DMS53 (cell line): ENCODE results near the gene SUN2.

Experiments used
- DNase-seq: peaks from one replicate; lab custom pipeline; 2025; lab: John Stamatoyannopoulos, UW

Gene SUN2

DNA sequence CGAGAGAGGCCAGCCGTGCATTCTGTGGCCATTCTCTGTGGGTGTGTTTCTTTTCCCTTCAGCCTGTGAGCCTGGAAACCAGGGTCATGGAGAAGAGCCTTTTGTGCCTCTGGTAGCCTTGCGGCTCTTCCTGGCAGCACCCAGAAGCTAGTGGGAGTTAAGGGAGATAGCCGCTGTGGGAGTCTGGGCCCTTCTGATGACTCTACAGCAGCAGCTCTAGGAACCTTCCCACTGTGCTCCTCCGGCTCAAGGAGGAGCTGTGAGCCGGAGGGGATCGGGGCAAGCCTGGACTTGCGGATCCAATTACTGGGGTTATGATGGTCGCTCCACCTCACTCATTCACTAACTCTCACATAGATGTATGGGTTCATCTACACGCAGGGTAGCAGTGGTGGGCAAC, 39.5 kb downstream of the SUN2 start:
- no peak for DNase-seq

- DNase-seq = no peak
These were observed 39.9 kb downstream of the SUN2 start for GRCh38 chr22:38715852-38716251.

GRCh38 chr22:38715176-38715764, 40.5 kb downstream of the SUN2 start:
- no peak for DNase-seq

DNA sequence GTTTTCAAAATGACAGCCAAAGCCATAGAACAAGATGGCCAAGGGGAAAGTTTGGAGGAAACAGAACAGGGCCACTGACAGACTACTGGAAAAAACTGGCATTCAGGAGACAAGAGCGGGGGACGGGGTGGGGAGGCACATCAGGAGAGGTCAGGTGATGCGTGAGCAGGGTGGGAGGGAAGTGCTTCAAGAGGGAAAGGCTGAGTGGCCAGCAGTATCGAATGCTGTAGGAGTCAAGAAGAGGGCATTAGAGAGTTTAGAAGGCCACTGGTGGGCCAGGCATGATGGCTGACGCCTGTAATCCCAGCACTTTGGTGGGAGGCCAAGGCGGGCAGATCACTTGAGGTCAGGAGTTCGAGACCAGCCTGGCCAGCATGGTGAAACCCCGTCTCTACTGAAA, 41.9 kb downstream of the SUN2 start:
- DNase-seq = no peak

DNA sequence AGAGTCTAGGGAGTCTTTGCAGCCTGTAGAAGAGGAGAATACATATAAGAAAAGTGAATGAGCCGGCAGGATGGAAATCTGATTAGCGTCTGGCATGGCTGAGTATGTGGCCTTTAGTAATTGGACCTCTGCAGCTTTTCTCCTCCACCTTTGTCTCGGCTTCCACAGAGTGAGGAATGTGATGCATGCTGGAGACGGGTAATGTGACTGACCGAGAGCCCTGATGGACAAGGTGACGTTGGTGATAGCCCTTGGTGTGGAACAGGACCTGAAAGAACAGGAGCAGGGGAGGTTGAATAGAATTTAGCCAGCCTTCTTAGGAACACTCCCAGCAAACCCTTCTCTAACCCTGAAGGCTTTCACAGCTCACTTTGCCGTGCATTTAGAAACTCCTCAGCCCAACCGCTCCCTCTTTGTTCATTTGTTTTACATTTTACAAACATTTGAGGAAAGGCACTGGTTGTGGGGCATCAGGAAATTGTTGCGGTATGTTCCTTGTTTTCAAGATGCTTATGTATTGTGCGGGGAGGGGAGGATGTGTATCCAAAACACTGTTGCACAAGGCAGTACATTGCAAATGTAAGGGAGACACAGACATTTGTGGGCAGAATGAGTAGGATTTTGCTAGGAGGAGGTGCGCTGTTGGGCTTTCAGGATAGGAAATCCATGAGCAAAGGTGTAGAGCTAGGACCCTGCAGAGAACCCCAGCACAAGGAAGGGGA, 43.2 kb downstream of the SUN2 start:
- no peak for DNase-seq

- no peak for DNase-seq
These were observed 44.9 kb downstream of the SUN2 start for GRCh38 chr22:38710866-38711265.

DNA sequence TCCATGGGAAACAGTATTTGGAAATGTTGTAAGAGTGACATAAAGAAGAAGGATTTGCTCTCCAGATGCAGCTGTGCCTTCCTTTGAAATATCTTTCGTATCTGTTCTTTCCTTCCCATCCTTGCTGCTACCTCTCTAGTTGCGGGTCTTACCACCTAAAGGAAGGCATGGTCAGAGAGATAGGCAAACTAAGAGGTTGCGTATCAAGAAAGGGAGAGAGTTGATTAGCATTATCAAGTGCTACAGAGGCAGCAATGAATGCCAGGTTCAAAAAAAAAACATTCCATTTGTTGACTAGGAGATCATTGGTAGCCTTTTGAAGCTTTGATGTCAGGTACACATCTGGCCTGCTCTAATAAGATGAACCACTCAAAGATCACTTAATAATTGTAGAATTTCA, 45.4 kb downstream of the SUN2 start:
- no peak for DNase-seq

DNA sequence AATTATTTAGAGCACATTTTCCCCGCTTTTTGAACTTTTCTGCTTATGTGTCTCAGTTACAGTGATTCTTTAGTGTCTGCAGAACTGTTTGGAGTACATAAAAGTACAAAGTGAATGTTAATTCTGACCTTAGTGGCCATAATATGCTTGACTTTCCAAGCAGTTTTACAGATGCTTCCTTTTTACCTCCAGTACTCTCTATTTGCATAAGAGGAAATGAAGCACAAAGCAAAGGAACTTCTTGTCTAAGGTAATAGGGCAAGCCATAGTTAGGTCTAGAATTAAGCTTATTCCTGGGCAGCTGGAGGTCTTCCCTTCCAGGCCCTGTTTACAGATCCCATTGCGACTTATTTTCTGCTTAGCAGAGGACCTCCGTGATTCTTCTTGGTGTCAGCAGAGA, 46.5 kb downstream of the SUN2 start:
- DNase-seq = no peak

GRCh38 chr22:38707984-38708383, 47.8 kb downstream of the SUN2 start:
- DNase-seq = no peak

DNA sequence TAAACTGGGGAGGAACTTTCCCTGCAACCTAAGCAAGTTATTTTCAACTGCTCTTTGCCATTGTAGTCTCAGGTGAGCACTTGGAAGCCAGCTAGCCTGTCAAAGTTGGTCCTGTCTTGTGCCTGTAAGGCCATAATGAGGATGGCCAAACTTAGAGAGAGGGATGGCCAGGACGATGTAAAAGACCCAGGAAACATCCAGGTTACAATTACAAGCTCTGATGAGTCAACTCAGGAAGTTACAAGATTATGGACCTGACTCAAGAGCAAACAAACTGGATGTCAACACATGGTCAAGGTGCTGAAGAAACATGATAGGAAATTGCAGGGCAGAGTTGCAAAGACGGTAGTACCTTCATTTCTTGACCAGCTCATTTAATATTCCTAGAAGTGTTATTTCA, 48.5 kb downstream of the SUN2 start:
- peak; percentile 62 for DNase-seq

GRCh38 chr22:38706901-38707195, 49.0 kb downstream of the SUN2 start:
- no peak for DNase-seq

DNA sequence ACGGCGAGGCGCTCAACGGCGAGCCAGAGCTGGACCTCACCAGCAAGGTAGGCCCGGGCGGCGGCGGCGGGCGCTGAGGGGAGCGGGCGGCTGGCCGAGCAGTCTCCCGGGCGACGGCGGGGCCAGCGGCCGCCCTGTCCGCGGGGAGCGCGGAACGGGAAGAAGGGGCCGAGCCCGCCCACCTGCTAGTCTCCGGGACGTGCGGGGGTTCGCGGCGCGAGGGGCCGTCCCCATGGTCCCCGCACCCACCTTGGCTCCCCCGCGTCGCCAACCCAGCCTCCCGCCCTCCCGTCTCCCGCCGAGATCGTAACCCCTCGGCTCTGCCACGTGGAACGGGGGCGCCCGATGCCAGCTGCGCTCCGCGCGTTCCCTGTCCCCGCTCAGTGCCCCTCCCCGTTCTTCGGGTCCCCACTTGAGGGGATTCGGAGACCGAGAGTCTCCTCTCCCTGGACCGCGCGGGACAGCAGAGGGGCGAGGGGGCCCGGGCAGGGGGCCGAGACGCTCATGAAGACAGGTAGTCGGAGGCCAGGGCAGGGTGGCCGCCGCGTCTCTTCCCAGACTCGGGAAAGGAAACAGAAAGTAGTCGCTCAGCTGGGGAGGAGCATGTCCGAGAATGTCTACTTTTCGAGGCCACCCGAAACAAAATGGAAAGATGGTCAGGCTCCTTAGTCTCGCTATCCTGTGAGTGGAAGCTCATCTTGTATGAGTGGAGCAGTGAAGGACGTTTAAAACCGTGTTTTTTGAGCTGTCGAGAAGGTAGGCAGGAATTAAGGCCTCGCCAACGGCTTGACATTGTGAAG, 49.5 kb downstream of the SUN2 start:
- DNase-seq = peak; percentile 50

GRCh38 chr22:38705235-38706100, 50.3 kb downstream of the SUN2 start, which contains the start of gene GTPBP1:
Gene GTPBP1 (plus strand): TSS chr22:38705944. CDS start chr22:38705956, 12 bp downstream.
- peak; percentile 100 for DNase-seq

DNA sequence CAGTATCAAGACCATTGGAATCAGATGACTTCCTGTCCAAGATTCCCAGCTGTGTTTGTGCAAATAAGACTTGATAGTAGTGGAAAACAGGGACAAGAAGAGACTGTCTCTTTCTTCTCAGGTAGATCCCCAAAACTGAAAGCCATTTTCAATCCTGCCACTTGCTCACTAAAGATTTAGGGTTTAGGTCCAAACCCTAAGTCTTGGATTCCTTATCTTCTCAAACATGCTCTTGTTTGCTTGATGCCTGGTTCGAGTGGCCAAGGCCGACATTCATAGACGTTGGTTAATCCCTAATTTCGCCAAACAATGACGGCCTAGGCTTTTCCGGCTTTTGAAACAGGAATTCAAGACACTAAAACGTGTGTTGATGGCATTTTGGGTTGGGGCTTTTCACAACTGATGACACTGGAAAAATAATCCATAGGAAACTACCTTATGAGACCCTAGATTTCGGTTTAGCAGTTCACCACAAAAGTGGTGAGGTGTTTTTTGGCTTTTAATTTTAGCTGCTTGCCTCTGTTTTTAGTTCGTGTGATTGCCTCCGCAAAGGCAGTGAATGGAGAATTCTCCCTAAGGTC, 51.1 kb downstream of the SUN2 start:
- peak; percentile 56 for DNase-seq

DNA sequence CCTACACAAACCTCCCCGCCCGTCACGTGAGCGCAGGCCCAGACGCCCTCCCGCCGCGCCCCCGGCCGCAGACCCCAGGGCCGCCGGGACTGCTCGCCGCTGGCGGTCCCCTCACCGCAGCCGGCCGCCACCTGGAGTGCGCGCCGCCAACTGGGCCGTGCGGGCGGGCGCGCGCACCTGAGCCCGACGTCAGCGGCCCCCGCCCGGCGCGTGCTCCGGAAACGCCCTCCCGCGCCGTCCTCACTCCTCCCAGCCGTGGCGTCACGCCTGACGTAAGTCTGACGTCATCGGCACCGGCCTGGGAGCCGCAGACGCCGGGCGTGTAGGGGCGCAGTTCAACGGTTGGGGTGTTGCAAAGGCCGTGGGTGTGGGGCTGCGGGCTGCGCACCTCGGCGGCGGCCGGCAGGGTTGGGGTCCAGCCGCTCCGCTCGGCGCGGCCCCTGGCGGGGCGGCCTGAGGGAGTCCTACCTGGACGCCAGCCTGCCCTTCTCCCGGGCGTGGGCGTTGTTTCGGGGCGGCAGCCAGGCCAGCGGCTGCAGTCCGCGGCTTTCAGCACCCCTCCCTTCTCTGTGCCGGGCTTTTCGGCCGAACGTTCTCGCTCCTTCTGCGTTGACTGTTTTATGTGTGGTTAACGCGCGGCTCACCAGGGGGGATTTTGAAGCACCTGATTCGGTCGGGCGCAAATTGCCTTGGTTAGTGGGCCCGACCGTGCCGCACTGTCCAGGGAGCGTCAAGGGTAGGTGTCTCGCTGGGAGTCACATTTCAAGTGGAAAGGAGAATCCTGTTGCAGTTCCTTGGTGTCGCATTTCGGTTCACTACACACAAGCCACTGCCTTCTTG, 54.8 kb downstream of the SUN2 start, which contains the start of gene JOSD1:
Gene JOSD1, minus strand, starts transcription at position 155 of the 840 bp plus-strand sequence. CDS start 956 bp downstream, outside the sequence.
- DNase-seq = peak; percentile 97

- peak; percentile 82 for DNase-seq
These were observed 55.5 kb downstream of the SUN2 start for GRCh38 chr22:38700270-38700788.

GRCh38 chr22:38699784-38700183, 56.0 kb downstream of the SUN2 start:
- peak; percentile 22 for DNase-seq

GRCh38 chr22:38699143-38699542, 56.7 kb downstream of the SUN2 start:
- DNase-seq = no peak

DNA sequence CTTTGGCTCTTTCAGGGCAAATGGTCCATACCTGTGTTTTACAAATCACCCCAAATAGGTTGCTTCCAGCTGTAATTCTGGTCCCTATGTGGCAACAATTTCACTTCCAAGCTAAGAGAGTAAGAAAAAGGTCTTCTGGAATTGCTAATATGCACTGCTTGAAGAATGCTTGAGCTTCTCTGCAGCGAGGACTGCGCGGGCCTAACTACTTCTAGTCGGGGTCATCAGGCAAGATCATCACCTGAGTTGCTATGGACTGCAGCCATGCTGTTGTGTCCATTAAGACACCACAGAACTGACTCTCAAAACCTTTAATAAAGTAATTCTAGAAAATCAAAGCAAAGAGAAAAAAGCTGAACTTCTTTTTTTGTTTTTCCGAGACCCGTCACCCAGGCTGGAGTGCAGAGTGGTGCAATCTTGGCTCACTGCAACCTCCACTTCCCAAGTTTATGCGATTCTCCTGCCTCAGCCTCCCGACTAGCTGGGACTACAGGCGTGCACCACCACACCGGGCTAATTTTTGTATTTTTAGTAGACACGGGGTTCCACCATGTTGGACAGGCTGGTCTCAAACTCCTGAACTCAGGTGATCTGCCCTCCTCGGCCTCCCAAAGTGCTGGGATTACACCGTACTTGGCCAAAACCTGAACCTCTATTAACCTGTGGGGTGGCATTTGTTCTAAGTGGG, 57.2 kb downstream of the SUN2 start:
- DNase-seq = no peak
